HCT116 (cell line): ENCODE results near the gene ANTXRL. TPM values are rescaled to one million over a fixed set of nuclear protein-coding genes. Genes with fewer than 3 reads are reported as not detected.
"Not testable (repeated sequence)": the region's sequence is repeated elsewhere in the genome, so short reads cannot be mapped to it uniquely, and the experiment has no call there.

ENCODE experiments used
- ATAC-seq: fragments of 200-7000 bp; cut with Tn5 transposase; 2 replicates; pipeline ENCODE4 v1.9.1; 2020; ENCODE audit warnings: mild to moderate bottlenecking, moderate library complexity
- BruUV-seq: library from RNA; stranded (reverse); fragments of 400-500 nt; replicated peaks from 2 replicates; lab custom pipeline; 2021; lab: Mats Ljungman, UMichigan
- CTCF ChIA-PET: fragments of 300-600 bp; sonication (Branson Sonifier 250); formaldehyde crosslinking; loops from one replicate; lab custom pipeline; 2021; ENCODE audit warnings: antibody characterized with exemption; lab: Charles Lee
- POLR2A ChIA-PET: fragments of 300-600, 350-600 bp; sonication (Branson Sonifier 250); formaldehyde crosslinking; loops from one replicate; lab custom pipeline; 2021; ENCODE audit warnings: antibody characterized with exemption; lab: Charles Lee
- RAD21 ChIA-PET, 2 experiments: fragments of 300-600 bp; sonication (Branson Sonifier 250); formaldehyde crosslinking; loops; one replicate each; lab custom pipeline; 2023; ENCODE audit warnings: low total read pairs in 2 of 2; ENCODE audit not compliant: uncharacterized antibody in 2 of 2, unreplicated experiment in 2 of 2, low non-redundant PET in 1 of 2; lab: Charles Lee
- DNase-seq: peaks from one replicate; pipeline ENCODE4 v3.0.0-alpha.2; 2010; ENCODE audit warnings: low read depth, low spot score
- H2AFZ ChIP-seq: fragments of 200-600 bp; shearing (Covaris generic), sonication (generic); 2 replicates; pipeline ENCODE4 v1.6.1; 2017; ENCODE audit warnings: low read depth, mixed run types, mixed read lengths, antibody characterized with exemption, low read length; ENCODE audit not compliant: poor library complexity, severe bottlenecking
- H3K27ac ChIP-seq: 2 replicates; pipeline ENCODE4 v1.5.1; 2012; ENCODE audit warnings: low read depth, low read length
- H3K27me3 ChIP-seq: fragments of 200-600 bp; sonication (generic); 2 replicates; pipeline ENCODE4 v1.6.1; 2016; ENCODE audit warnings: mixed run types, low read length, mixed read lengths; ENCODE audit not compliant: insufficient read depth
- H3K36me3 ChIP-seq, 2 experiments: fragments of 200-500 bp in 1 of 2; fragments of 200-600 bp in 1 of 2; sonication (Bioruptor generic) in 1 of 2; sonication (generic) in 1 of 2; 2 replicates each; pipeline versions ENCODE4 v1.5.1 to v1.6.1; 2014 to 2016; ENCODE audit warnings: low read length in 2 of 2, inconsistent platforms in 1 of 2, mixed read lengths in 1 of 2, mixed run types in 1 of 2; ENCODE audit not compliant: insufficient read depth in 2 of 2, control insufficient read depth in 1 of 2
- H3K4me1 ChIP-seq, 2 experiments: fragments of 200-600 bp in 1 of 2; sonication (generic) in 1 of 2; 2 replicates each; pipeline versions ENCODE4 v1.5.1 to v1.6.1; 2012 to 2017; ENCODE audit warnings: low read length in 2 of 2, inconsistent platforms in 1 of 2, mild to moderate bottlenecking in 1 of 2, mixed read lengths in 1 of 2, mixed run types in 1 of 2, moderate library complexity in 1 of 2; ENCODE audit not compliant: insufficient read depth in 2 of 2, control insufficient read depth in 1 of 2
- H3K4me2 ChIP-seq: fragments of 200-600 bp; sonication (generic); 2 replicates; pipeline ENCODE4 v1.6.1; 2017; ENCODE audit warnings: mixed run types, low read length, mixed read lengths
- H3K4me3 ChIP-seq, 2 experiments: fragments of 200-600 bp in 1 of 2; sonication (generic) in 1 of 2; replicated peaks in 1 of 2; 2 replicates each; pipeline ENCODE4 v1.5.1; 2011 to 2016; ENCODE audit warnings: low read length in 2 of 2, control low read depth in 1 of 2, low read depth in 1 of 2, mild to moderate bottlenecking in 1 of 2, mixed read lengths in 1 of 2, mixed run types in 1 of 2
- H3K79me2 ChIP-seq: fragments of 200-600 bp; sonication (generic); 2 replicates; pipeline ENCODE4 v1.6.1; 2017; ENCODE audit warnings: mild to moderate bottlenecking, mixed run types, low read length, moderate library complexity, mixed read lengths; ENCODE audit not compliant: insufficient read depth
- H3K9ac ChIP-seq: fragments of 200-600 bp; sonication (generic); 2 replicates; pipeline ENCODE4 v1.6.1; 2016; ENCODE audit warnings: low read length, mixed read lengths
- H3K9me2 ChIP-seq: fragments of 200-600 bp; sonication (generic), shearing (Covaris generic); 2 replicates; pipeline ENCODE4 v1.6.1; 2017; ENCODE audit warnings: mixed run types, mild to moderate bottlenecking, moderate library complexity; ENCODE audit not compliant: insufficient read depth
- H3K9me3 ChIP-seq, 2 experiments: fragments of 200-500 bp in 1 of 2; fragments of 200-600 bp in 1 of 2; sonication (Bioruptor generic) in 1 of 2; sonication (generic) in 1 of 2; 2 replicates each; pipeline ENCODE4 v1.6.1; 2014 to 2017; ENCODE audit warnings: low read length in 2 of 2, mixed read lengths in 2 of 2, inconsistent platforms in 1 of 2, low read depth in 1 of 2, mild to moderate bottlenecking in 1 of 2, mixed run types in 1 of 2, moderate library complexity in 1 of 2; ENCODE audit not compliant: control insufficient read depth in 1 of 2, insufficient read depth in 1 of 2
- H4K20me1 ChIP-seq: fragments of 200-600 bp; sonication (generic), shearing (Covaris generic); 2 replicates; pipeline ENCODE4 v1.6.1; 2017; ENCODE audit warnings: mixed run types, mild to moderate bottlenecking, moderate library complexity; ENCODE audit not compliant: insufficient read depth
- ATF3 ChIP-seq: IDR thresholded peaks from 2 replicates; pipeline ENCODE4 v1.6.1; 2012
- CBX3 ChIP-seq: IDR thresholded peaks from 2 replicates; pipeline ENCODE4 v1.6.1; 2012; ENCODE audit warnings: low read depth
- CEBPB ChIP-seq: IDR thresholded peaks from 2 replicates; pipeline ENCODE4 v1.6.1; 2012; ENCODE audit warnings: low read depth
- FOSL1 ChIP-seq: IDR thresholded peaks from 2 replicates; pipeline ENCODE4 v1.6.1; 2012; ENCODE audit warnings: low read depth
- REST ChIP-seq: IDR thresholded peaks from 2 replicates; pipeline ENCODE4 v1.6.1; 2012; ENCODE audit warnings: low read depth
- SRF ChIP-seq: IDR thresholded peaks from 2 replicates; pipeline ENCODE4 v1.6.1; 2012; ENCODE audit warnings: low read depth
- intact Hi-C: fragments of 100-400 bp; cut with micrococcal nuclease; formaldehyde crosslinking; loops from 2 replicates; pipeline ENCODE4 v1.10.0; 2022
- total RNA-seq: library from RNA; stranded (reverse); gene quantifications from one replicate; pipeline ENCODE4 v1.2.1, GENCODE V29; 2021; ENCODE audit not compliant: unreplicated experiment
- TF ChIP-seq, protein P1 (sequence below): IDR thresholded peaks from 2 replicates; pipeline ENCODE4 v1.6.1; 2012
- TF ChIP-seq, protein P2 (sequence below): IDR thresholded peaks from 2 replicates; pipeline ENCODE4 v1.6.1; 2011; ENCODE audit warnings: mild to moderate bottlenecking, low read length, moderate library complexity; ENCODE audit not compliant: insufficient replicate concordance; ENCODE audit errors: extremely low read depth

The ANTXRL gene
- total RNA-seq, 1 experiment from 2014 or later, result not detected

DNA sequence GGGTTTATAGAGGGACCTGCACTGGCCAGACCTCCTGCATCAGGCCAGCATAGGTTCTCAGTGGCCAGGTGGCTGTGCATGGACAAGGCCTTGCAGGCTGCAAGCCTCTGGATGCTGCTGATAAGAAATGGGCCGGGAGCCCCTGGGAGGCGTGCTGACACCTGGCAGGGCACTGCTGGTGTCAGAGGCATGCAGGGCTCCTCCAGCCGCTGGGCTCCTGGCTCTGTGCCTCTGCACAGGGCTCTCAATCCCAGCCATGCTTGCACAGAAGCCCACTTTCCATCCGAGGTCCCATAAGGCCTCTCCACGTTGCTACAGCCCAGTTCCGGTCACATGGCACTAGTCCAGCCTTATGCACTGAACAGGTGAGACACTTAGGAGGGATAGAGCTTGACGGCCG lies 27.3 kb downstream of the ANTXRL start:
- no peak overlapping the region for H3K27ac ChIP-seq
- no TSS peak for BruUV-seq
- no peak overlapping the region for H2AFZ ChIP-seq
- H3K9me3 ChIP-seq, result no peaks in the 10 kb centered on the region
- no peaks in the 10 kb centered on the region for H4K20me1 ChIP-seq
- peaks cover 0 to 11% of the 10 kb centered on the region in 2 experiments; a peak in 1 of 4 replicates for H3K4me1 ChIP-seq
- TF ChIP-seq ATF3 (no peak), SRF (no peak), FOSL1 (no peak), REST (no peak), CBX3 (no peak), CEBPB (no peak)
- TF ChIP-seq, protein P1, sequence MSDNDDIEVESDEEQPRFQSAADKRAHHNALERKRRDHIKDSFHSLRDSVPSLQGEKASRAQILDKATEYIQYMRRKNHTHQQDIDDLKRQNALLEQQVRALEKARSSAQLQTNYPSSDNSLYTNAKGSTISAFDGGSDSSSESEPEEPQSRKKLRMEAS, result no peak
- TF ChIP-seq, protein P2, sequence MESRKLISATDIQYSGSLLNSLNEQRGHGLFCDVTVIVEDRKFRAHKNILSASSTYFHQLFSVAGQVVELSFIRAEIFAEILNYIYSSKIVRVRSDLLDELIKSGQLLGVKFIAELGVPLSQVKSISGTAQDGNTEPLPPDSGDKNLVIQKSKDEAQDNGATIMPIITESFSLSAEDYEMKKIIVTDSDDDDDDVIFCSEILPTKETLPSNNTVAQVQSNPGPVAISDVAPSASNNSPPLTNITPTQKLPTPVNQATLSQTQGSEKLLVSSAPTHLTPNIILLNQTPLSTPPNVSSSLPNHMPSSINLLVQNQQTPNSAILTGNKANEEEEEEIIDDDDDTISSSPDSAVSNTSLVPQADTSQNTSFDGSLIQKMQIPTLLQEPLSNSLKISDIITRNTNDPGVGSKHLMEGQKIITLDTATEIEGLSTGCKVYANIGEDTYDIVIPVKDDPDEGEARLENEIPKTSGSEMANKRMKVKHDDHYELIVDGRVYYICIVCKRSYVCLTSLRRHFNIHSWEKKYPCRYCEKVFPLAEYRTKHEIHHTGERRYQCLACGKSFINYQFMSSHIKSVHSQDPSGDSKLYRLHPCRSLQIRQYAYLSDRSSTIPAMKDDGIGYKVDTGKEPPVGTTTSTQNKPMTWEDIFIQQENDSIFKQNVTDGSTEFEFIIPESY, result no peak
- ATAC-seq (no peak), DNase-seq (no peak)
- ChIA-PET POLR2A (no interaction called here), CTCF (no interaction called here), RAD21 (no interaction called here)
- no peaks in the 10 kb centered on the region for H3K79me2 ChIP-seq
- no peak overlapping the region for H3K9ac ChIP-seq
- no peaks in the 10 kb centered on the region for H3K36me3 ChIP-seq
- no peaks in the 10 kb centered on the region for H3K27me3 ChIP-seq
- no peak overlapping the region for H3K4me2 ChIP-seq
- intact Hi-C loops, result no loop called here
- H3K9me2 ChIP-seq, result no peaks in the 10 kb centered on the region
- H3K4me3 ChIP-seq, result no peak overlapping the region

GRCh38 chr10:46315071-46315860 lies 28.5 kb downstream of the ANTXRL start:
- H2AFZ ChIP-seq, BruUV-seq, H3K36me3 ChIP-seq, H3K9ac ChIP-seq, CTCF ChIA-PET, H3K27ac ChIP-seq, H3K4me3 ChIP-seq, H4K20me1 ChIP-seq, H3K9me3 ChIP-seq, H3K79me2 ChIP-seq, H3K27me3 ChIP-seq, RAD21 ChIA-PET, DNase-seq, H3K9me2 ChIP-seq, POLR2A ChIA-PET, intact Hi-C loops: not testable (repeated sequence)
- Histone ChIP-seq H3K4me1 (peaks cover 0 to 11% of the 10 kb centered on the region in 2 experiments; a peak in 1 of 4 replicates), H3K4me2 (peak overlapping the region; percentile 5; the same call in 1 of the 2 replicates)
- ATAC-seq, result peak; percentile 59; the same call in 1 of the 2 replicates
